ENCODE measurements around the gene CFAP47.

DNA sequence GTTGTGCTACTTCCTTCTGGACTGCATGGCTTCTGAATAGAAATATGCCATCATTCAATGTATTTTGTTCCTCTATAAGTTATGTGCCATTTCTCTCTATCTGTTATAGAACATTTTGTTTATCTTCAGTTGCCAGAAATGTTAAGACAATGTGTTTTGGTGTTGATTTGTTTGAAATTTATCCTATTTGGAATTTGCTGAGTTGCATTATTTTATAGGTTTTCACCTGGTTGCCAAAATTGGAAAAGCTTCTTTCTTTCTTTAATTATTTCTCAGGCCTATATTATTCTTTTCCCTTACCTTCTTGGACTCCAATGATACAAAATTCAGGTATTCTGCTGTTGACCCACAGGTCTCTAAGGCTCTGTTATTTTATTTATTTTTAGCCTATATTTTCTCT lies 33.4 kb upstream of the CFAP47 start:
- TF ChIP-seq, protein P1, sequence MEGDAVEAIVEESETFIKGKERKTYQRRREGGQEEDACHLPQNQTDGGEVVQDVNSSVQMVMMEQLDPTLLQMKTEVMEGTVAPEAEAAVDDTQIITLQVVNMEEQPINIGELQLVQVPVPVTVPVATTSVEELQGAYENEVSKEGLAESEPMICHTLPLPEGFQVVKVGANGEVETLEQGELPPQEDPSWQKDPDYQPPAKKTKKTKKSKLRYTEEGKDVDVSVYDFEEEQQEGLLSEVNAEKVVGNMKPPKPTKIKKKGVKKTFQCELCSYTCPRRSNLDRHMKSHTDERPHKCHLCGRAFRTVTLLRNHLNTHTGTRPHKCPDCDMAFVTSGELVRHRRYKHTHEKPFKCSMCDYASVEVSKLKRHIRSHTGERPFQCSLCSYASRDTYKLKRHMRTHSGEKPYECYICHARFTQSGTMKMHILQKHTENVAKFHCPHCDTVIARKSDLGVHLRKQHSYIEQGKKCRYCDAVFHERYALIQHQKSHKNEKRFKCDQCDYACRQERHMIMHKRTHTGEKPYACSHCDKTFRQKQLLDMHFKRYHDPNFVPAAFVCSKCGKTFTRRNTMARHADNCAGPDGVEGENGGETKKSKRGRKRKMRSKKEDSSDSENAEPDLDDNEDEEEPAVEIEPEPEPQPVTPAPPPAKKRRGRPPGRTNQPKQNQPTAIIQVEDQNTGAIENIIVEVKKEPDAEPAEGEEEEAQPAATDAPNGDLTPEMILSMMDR (IDR thresholded peaks at IDR 0.05), result no peak
- TF ChIP-seq EP300 (IDR thresholded peaks at IDR 0.05; ENCODE audit: low read depth) (no peak), POLR2A (IDR thresholded peaks at IDR 0.05) (no peak)
